ENCODE measurements around the gene KCNB1.
A peak's percentile ranks its signal among the peaks of the same experiment; 100 is the strongest.

The KCNB1 gene

DNA sequence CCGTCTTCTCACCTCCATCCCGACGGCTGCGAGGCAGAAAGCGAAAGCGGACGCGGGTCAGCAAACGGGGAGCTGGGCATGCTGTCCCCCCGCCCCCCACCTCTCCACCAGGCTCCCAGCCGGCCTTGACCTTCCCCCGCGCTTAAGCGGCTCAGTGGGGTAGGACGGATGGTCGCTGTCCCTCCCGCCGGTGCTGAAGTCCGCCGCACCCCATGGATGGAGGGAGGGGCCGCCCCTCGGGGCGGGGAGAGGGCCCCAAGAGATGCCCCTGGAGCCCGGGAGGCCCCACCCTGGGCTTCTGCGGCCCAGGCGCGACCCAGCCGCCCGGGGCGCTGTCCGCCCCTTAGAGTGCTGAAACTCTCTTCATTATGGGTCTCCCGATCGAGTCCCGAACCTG lies at the start of gene KCNB1:
TSS of gene KCNB1 (minus strand) at position 48 of the 397 bp plus-strand sequence. CDS start 188 bp downstream, outside the sequence.
- peak; percentile 47 for DNase-seq (ENCODE audit: low read depth)

GRCh38 chr20:49529470-49529869 lies 47.0 kb upstream of the KCNB1 start:
- no peak for DNase-seq (ENCODE audit: low read depth)

GRCh38 chr20:49526568-49526967 lies 44.1 kb upstream of the KCNB1 start:
- DNase-seq (ENCODE audit: low read depth), result no peak

- DNase-seq (ENCODE audit: low read depth), result no peak
These were observed 43.6 kb upstream of the KCNB1 start for GRCh38 chr20:49526056-49526455.

- no peak for DNase-seq (ENCODE audit: low read depth)
These were observed 41.4 kb upstream of the KCNB1 start for GRCh38 chr20:49523767-49524360.

- DNase-seq (ENCODE audit: low read depth), result no peak
These were observed 38.9 kb upstream of the KCNB1 start for GRCh38 chr20:49521356-49521755.

DNA sequence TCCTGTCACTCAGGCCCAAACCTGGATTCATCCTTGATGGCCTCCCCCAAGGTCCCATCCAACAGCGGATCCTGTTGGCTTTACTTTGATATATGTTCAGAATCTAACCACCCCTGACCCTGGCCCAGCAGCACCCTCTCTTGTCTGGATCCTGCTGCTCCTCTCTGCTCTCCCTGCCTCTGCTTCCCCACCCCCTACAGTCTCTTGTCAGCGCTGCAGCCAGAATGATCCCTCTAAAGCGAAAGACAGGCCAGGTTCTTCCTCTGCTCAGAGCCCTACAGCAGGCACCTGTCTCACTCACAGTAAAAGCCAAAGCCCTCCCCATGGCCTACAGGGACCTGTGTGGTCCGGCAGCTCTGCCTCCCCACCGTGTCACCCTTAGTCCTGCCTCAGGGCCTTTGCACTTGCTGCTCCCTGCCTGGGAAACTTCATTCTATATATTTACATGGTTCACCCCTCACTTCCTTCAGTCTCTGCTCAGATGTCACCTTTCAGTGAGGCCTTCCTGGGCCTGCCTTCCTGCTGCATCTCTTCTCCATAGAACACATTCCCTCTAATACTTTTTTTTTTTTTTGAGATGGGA lies 37.4 kb upstream of the KCNB1 start:
- no peak for DNase-seq (ENCODE audit: low read depth)

DNA sequence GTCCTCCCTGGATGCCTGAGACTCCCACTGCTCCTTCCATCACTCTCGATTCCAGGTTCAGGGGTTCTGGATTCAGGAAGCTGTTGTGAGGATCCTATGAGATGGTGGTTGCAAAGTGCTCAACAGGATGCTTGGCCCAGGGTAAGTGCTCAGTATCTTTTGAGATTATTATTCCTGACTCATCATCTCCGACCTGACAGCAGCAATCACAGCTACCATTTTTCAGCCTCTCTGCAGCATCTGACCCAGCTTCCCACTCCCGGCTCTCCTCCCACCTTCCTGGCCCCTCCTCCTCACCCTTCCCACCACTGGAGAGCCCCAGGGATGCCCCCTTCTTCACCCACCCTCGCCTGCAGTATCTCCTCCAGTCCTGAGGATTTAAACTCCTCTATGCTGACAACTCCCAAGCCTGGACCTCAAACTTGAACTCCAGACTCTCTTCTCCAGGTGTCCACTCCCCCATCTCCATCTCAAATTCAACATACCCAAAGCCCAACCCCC lies 36.8 kb upstream of the KCNB1 start:
- no peak for DNase-seq (ENCODE audit: low read depth)

DNA sequence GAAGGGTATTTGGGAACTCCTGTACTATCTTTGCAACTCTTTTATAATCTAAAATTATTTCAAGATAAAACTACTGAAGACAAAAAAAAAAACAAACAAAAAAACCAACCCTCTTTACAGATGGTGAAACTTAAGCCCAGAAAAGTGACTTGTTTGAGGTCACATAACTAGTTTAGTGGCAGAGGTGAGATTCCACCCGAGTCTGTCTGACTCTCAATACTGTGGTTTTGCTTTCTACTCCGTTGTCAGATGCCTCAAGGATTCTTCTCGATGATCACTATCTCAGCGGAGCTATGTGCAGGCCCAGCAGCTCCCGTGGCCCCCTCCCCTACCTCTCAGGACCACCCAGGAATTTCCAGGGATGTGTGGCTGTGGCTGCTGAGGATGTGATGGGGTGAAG lies 36.1 kb upstream of the KCNB1 start:
- no peak for DNase-seq (ENCODE audit: low read depth)

DNA sequence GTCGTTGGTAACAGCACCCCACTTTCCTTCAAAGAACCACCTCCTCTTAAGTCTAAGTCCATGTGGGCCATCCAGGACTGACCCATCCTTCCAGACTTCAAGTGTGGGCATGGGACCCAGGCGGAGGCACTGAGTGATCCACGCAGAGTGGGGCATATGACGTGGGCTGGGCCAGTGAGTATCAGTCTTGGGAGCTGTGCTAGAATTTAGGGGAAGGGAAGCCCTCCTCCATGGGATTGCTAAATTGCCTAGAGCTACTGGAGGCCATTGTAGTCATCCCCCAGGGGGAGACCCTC lies 35.3 kb upstream of the KCNB1 start:
- no peak for DNase-seq (ENCODE audit: low read depth)

DNA sequence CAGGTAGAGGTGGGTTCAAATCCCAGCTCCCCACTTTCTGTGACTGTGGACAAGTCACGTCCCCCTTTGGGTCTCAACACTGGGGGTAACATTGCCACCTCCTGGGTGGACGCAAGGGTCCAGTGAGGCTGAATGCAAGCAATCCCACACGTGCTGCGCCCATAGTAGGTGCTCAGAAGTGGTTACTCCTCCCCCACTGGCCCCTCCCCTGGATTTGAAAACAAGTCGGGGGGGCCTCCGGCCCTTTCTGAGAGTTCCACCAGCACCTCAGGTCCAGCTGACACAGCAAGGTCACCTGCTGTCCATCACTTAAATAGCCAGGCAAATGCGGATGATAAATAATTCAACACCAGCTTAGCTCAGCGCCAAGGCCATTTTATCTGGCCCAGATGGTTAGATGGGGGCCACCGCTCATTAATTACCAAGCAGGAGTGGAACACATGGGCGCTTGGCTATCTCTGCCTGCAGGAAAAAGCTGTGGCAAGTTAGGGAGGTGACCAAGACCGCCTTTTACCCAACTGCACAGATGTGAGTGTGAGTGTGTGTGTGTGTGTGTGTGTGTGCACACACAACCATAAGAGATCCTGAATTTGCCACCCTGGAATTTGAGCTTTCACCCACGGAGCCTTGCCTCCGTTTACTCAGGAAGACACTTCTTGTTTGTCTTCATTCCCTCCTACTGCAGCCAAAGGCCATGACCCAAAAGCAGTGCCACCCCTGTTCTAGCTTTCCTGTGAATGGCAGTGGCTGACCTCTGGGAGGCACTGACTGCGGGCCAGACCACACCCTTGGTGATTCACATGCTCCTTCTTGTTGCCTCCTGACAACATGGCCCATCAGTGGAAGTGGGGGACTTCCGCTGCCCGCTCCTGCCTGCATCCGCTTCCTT lies 34.7 kb upstream of the KCNB1 start:
- no peak for DNase-seq (ENCODE audit: low read depth)

DNA sequence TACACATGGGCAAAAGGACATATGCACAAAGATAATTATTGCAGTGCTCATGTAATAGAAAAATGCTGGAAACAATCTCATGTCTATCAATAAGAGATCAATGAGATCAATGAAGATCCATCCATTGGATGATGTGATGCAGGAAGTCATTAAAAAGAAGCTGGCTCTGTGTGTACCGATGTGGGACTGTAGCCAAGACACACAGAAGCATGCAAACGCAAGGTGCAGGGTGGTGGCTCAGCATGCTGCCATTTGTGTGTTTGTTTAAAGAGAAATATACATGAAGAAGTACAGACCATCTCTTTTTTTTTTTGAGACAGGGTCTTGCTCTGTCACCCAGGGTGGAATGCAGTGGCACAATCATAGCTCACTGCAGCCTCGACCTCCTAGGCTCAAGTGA lies 33.1 kb upstream of the KCNB1 start:
- DNase-seq (ENCODE audit: low read depth), result no peak

GRCh38 chr20:49513517-49513916 lies 31.0 kb upstream of the KCNB1 start:
- DNase-seq (ENCODE audit: low read depth), result no peak

DNA sequence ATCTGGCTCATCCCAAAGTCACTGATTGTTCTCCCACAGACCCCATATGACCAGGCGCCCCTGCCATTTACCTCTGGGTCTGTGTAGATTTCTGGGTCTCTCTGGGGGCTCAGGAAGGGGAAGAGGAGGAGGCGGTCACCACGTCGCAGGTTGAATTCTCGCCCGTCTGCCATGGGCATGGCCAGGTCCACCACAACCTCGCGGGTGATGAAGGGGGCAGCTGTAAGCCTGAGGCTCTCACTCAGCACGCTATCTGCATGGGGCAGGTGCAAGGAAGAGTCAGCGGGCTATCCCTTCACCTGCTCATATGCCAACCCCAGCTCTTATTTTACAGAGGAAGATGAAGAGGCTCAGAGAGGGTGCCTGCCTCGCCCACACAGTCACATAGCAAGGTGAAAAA lies 30.5 kb upstream of the KCNB1 start:
- DNase-seq (ENCODE audit: low read depth), result no peak

DNA sequence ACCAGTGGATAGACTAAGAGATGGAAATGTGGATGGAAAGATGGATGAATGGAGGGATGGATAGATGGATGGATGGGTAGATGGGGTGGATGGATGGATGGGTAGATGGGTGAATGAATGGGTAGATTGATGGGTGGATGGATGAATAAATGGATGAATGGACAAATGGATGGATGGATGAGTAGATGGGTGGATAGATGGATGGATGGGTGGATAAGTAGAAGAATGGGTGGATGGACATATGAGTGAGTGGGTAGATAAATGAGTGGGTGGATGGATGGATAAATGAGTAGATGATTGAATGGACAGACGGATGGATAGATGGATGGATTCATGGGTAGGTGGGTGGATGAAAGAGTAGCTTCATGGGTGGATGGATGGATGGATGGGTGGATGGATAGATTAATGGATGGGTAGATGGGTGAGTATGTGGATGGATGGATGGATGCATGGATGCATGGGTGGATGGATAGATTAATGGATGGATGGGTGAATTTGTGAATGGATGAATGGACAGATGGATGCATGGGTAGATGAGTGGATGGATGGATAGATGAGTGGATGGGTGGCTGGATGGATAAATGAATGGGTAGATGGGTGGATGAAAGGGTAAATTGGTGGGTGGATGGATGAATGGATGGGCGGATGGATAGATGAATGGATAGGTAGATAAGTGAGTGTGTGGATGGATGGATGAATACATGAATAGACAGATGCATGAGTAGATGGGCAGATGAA lies 29.5 kb upstream of the KCNB1 start:
- DNase-seq (ENCODE audit: low read depth), result no peak

DNA sequence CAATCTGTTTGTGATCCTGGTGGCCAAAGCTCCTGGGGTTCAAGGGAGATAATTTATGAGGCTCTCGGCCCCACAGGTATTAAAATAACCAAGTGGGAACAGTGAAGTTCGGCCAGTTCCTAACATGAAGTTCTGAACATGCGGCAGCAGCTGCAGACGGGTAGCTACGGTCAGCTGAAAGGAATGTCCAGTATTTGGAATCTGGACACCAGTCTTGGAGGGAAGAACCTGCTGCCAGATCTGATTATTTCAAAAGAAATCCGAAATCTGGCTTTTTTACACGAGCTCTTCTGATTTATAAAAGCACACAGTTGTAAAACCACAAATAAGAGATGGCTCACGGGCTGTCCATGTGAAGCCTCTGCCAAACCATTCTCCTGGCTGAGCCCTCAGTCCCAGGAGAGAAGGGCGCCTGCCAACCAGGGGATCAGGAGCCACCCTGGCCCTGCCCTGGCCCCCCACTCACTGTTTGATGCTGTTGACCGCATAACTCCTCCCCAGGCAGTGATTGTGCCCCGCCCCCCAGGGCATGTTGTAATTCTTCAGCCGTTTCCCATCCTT lies 28.2 kb upstream of the KCNB1 start:
- no peak for DNase-seq (ENCODE audit: low read depth)

- no peak for DNase-seq (ENCODE audit: low read depth)
These were observed 26.1 kb upstream of the KCNB1 start for GRCh38 chr20:49508435-49509199.

DNA sequence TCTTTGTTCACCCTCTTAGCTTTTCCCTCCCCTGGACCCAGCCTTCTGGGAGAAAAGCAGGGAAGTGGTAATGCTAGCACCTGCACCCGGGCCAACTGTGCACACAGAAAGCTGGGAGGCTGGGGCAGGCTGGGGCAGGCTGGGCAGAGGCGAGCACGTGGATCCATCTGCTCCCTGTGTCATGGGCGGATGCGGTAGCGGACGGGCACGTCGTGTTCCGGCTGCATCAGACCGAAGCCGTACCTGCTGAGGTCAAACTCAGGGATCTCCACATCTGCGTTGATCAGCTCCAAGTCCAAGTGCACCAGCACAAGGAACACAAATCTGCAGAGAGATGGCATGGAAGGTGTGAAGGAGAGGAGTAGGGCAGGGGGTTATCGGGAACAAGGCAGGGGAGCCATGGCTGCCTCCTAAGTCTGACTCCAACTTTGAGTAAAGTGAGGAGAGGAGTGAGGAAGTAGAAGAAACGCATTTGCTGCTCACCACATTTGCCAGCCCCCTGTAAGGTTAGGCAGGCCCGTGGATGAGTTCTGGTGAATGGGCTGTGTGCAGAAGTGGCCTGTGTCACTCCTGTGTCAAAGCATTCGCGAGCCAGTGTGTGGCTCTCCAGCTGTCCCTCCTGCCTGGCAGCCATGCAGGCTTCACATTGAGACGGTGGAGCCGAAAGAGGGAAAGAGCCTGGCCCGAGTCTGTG lies 25.4 kb upstream of the KCNB1 start:
- DNase-seq (ENCODE audit: low read depth), result no peak

DNA sequence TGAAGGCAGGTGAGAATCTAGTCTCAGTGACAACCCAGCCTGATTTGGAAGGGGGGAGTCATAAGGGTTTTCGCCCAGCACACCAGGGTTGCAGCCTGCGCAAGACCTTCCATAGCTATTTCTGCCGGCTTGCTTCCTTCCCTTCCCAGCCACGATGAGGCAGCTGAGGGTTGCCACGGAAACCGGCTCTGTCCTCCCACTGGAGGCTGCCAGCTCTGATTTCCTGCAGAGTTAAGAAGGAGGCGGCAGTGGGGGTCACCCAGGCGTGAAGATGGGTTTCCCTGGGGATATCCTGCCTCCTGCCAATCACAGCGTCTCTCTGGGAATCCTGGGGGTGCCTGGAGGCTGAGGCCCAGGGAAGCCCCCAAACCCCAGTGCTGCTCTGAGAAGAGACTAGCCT lies 23.1 kb upstream of the KCNB1 start:
- DNase-seq (ENCODE audit: low read depth), result no peak

GRCh38 chr20:49503176-49503575 lies 20.7 kb upstream of the KCNB1 start:
- no peak for DNase-seq (ENCODE audit: low read depth)

DNA sequence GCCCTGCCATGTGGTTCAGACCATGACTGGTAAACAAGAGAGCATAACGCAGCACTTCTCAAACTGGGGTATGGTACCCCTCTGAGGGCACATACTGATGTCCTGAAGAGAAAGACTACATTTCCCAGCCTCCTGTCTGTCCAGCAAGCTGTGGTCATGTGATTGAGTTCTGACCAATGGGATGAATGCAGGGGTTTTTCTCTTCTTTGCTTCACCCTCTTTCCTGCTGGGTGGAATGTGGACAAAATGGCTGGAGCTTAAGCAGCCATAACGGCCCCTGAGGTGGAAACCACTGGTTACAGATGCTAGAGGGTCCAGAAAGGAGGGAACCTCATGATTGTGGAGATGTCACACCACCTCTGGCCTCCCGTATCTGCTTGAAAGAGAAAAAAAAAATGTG lies 19.4 kb upstream of the KCNB1 start:
- no peak for DNase-seq (ENCODE audit: low read depth)
